COLO668 (cell line): ENCODE measurements around the gene LAMTOR2.

Experiments used
- DNase-seq: peaks from one replicate; lab custom pipeline; 2025; ENCODE audit not compliant: unreplicated experiment; lab: John Stamatoyannopoulos, UW

The LAMTOR2 gene

GRCh38 chr1:156074661-156075060, 20.1 kb downstream of the LAMTOR2 start:
- no peak for DNase-seq

- no peak for DNase-seq
Measured at GRCh38 chr1:156075162-156075561, 20.6 kb downstream of the LAMTOR2 start.

GRCh38 chr1:156075775-156076204, 21.2 kb downstream of the LAMTOR2 start:
- DNase-seq: no peak

GRCh38 chr1:156076609-156077429, 22.2 kb downstream of the LAMTOR2 start:
- DNase-seq: no peak

- DNase-seq: no peak
Measured at GRCh38 chr1:156077430-156077760, 22.8 kb downstream of the LAMTOR2 start.

GRCh38 chr1:156078728-156079127, 24.1 kb downstream of the LAMTOR2 start:
- DNase-seq: no peak

- no peak for DNase-seq
Measured at GRCh38 chr1:156079762-156080161, 25.2 kb downstream of the LAMTOR2 start.

GRCh38 chr1:156080241-156080862, 25.8 kb downstream of the LAMTOR2 start:
- no peak for DNase-seq

- DNase-seq: no peak
Measured at GRCh38 chr1:156080863-156081179, 26.2 kb downstream of the LAMTOR2 start.

- DNase-seq: no peak
Measured at GRCh38 chr1:156081180-156081916, 26.8 kb downstream of the LAMTOR2 start.

GRCh38 chr1:156081917-156082308, 27.3 kb downstream of the LAMTOR2 start:
- no peak for DNase-seq

- DNase-seq: peak; percentile 80
Measured at GRCh38 chr1:156082309-156083091, 27.9 kb downstream of the LAMTOR2 start, which contains the start of gene MEX3A. TSS of gene MEX3A (minus strand) at chr1:156082465. CDS start at chr1:156081998, 467 bp downstream.

GRCh38 chr1:156083800-156084790, 29.5 kb downstream of the LAMTOR2 start:
- no peak for DNase-seq

GRCh38 chr1:156086256-156086662, 31.7 kb downstream of the LAMTOR2 start:
- DNase-seq: no peak

- DNase-seq: no peak
Measured at GRCh38 chr1:156089704-156090103, 35.1 kb downstream of the LAMTOR2 start.

GRCh38 chr1:156090138-156090839, 35.7 kb downstream of the LAMTOR2 start:
- DNase-seq: no peak

- peak; percentile 95 for DNase-seq
Measured at GRCh38 chr1:156090840-156091188, 36.2 kb downstream of the LAMTOR2 start.

- no peak for DNase-seq
Measured at GRCh38 chr1:156091610-156092009, 37.0 kb downstream of the LAMTOR2 start.

GRCh38 chr1:156095906-156096508, 41.4 kb downstream of the LAMTOR2 start:
- no peak for DNase-seq
